Measurements from ENCODE around the gene TUBGCP3. TPM values are rescaled to one million over a fixed set of nuclear protein-coding genes. Genes with fewer than 3 reads are reported as not detected.

The TUBGCP3 gene
- total and polyA plus RNA-seq, 12 donors, result 12.2 to 34.0 (median 21.5) TPM

- intact Hi-C loops (cut with DNase I), result no loop called here
- Histone ChIP-seq H3K4me1 (replicated peaks in 1 of 2) (no peaks in the 10 kb centered on the region), H3K36me3 (replicated peaks in 1 of 2) (no peaks in the 10 kb centered on the region), H3K27me3 (peaks cover 7% of the 10 kb centered on the region), H3K4me3 (no peak overlapping the region), H3K27ac (no peak overlapping the region), H3K9me3 (replicated peaks in 1 of 3) (no peaks in the 10 kb centered on the region)
- DNase-seq, result no peak
- WGBS, 4 donors, result 90 to 96% (median 92%) methylated on average over 4 to 11 of the region's 11 CpGs
- no peak for TF ChIP-seq POLR2A (IDR thresholded peaks at IDR 0.05)
- TF ChIP-seq, protein P1, sequence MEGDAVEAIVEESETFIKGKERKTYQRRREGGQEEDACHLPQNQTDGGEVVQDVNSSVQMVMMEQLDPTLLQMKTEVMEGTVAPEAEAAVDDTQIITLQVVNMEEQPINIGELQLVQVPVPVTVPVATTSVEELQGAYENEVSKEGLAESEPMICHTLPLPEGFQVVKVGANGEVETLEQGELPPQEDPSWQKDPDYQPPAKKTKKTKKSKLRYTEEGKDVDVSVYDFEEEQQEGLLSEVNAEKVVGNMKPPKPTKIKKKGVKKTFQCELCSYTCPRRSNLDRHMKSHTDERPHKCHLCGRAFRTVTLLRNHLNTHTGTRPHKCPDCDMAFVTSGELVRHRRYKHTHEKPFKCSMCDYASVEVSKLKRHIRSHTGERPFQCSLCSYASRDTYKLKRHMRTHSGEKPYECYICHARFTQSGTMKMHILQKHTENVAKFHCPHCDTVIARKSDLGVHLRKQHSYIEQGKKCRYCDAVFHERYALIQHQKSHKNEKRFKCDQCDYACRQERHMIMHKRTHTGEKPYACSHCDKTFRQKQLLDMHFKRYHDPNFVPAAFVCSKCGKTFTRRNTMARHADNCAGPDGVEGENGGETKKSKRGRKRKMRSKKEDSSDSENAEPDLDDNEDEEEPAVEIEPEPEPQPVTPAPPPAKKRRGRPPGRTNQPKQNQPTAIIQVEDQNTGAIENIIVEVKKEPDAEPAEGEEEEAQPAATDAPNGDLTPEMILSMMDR (IDR thresholded peaks at IDR 0.05), result no peak
These were observed 39.2 kb upstream of the TUBGCP3 start for GRCh38 chr13:112627161-112627560.

- WGBS, 4 donors, result 80 to 88% (median 86%) methylated on average over 8 to 10 of the region's 10 CpGs
- peaks cover 11% of the 10 kb centered on the region for H3K27me3 ChIP-seq
- intact Hi-C loops (cut with DNase I), result no loop called here
- TF ChIP-seq POLR2A (IDR thresholded peaks at IDR 0.05), result no peak
- TF ChIP-seq, protein P1 (IDR thresholded peaks at IDR 0.05), result no peak
- H3K4me1 ChIP-seq (replicated peaks in 1 of 2), result no peaks in the 10 kb centered on the region
- no peak overlapping the region for H3K4me3 ChIP-seq
- no peak for DNase-seq
- H3K36me3 ChIP-seq (replicated peaks in 1 of 2), result no peaks in the 10 kb centered on the region
- H3K9me3 ChIP-seq (replicated peaks in 1 of 3), result no peaks in the 10 kb centered on the region
- H3K27ac ChIP-seq, result no peak overlapping the region
These were observed 38.8 kb upstream of the TUBGCP3 start for GRCh38 chr13:112626761-112627160.

DNA sequence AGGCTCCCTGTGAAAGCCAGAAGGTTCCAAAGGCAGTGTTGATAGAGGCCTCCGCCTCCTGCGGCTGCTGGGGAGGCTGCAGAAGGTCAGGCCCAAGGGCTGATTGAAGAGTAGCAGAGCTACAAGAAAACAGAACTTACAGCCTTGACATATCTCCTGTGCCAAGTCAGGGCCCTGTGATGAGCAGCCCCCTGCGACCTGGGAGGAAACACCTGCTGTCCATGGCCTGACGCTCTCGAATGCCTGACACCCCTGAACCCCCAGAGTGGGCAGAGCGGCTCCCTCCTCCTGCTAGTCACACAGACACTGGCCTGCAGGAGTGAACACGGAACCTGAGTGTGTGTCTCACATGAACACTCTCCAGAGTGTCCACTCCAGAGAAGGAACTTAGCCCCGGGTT is 38.2 kb upstream of the TUBGCP3 start:
- no peak for DNase-seq
- Histone ChIP-seq H3K9me3 (replicated peaks in 1 of 3) (no peaks in the 10 kb centered on the region), H3K4me3 (no peak overlapping the region), H3K36me3 (replicated peaks in 1 of 2) (no peaks in the 10 kb centered on the region), H3K27ac (no peak overlapping the region), H3K4me1 (replicated peaks in 1 of 2) (no peaks in the 10 kb centered on the region), H3K27me3 (peaks cover 11% of the 10 kb centered on the region)
- intact Hi-C loops (cut with DNase I), result no loop called here
- TF ChIP-seq POLR2A (IDR thresholded peaks at IDR 0.05), result no peak
- TF ChIP-seq, protein P1 (IDR thresholded peaks at IDR 0.05), result no peak
- 55 to 68% (median 62%) methylated on average over 4 to 8 of the region's 8 CpGs for WGBS, 4 donors

DNA sequence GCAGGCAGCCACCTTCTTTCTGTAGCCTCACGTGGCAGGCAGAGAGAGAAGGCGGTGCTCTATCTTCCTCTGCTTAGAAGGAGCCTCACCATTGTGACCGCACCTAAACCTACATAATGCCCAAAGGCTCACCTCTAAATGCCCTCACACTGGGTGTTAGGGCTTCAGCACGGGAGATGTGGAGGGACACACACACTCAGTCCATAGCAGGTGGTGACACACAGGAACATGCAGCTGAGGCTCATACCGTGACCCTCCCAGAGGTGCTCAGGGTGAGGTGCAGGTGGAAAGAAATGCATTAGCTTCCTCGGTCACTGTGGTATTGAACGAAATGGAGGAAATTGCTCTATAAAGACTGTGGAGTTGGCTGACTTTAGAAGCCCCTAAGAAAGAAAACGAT is 37.7 kb upstream of the TUBGCP3 start:
- no peaks in the 10 kb centered on the region for H3K4me1 ChIP-seq (replicated peaks in 1 of 2)
- no peaks in the 10 kb centered on the region for H3K36me3 ChIP-seq (replicated peaks in 1 of 2)
- no peak overlapping the region for H3K27ac ChIP-seq
- peaks cover 11% of the 10 kb centered on the region for H3K27me3 ChIP-seq
- no peak overlapping the region for H3K4me3 ChIP-seq
- no peak for TF ChIP-seq POLR2A (IDR thresholded peaks at IDR 0.05)
- TF ChIP-seq, protein P1 (IDR thresholded peaks at IDR 0.05), result no peak
- H3K9me3 ChIP-seq (replicated peaks in 1 of 3), result no peaks in the 10 kb centered on the region
- WGBS, 4 donors, result 66 to 86% (median 80%) methylated on average over 5 to 8 of the region's 8 CpGs
- intact Hi-C loops (cut with DNase I), result no loop called here
- DNase-seq, result no peak
